ENCODE data around the gene ZRANB1.

Gene ZRANB1

DNA sequence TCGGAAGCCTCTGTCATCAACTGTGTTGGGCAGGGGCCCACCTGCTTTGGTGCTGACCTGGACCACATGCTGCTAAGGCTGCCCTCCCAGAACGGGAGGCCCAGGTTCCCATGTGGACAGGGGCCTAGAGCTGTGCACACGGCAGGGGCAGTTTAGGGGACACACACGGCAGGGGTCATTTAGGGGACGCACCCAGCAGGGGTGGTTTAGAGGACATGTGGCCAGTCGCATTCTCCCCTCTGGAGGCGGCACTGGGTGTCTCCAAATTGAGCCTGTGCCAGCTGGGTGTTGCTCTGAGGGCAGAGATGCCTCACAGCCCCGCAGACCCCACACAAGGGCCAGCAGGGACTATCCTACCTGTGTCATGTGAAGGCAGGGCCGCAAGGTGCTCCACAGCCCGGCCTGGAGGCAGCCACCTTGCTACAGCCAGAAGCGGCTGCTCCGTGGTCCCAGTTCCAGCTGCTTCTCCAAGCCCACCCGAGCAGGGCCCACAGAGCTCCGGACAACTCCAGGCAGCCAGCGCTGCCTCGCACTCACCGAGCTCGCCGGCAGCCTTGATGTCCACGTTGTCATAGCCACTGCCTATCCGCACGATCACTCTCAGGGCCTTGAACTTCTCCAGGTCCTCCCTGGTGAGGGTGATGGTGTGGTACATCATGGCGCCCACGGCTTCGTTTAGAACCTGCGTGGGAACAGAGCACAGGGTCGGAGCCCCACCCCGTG lies 60.7 kb downstream of the ZRANB1 start:
- TF ChIP-seq, protein P1, sequence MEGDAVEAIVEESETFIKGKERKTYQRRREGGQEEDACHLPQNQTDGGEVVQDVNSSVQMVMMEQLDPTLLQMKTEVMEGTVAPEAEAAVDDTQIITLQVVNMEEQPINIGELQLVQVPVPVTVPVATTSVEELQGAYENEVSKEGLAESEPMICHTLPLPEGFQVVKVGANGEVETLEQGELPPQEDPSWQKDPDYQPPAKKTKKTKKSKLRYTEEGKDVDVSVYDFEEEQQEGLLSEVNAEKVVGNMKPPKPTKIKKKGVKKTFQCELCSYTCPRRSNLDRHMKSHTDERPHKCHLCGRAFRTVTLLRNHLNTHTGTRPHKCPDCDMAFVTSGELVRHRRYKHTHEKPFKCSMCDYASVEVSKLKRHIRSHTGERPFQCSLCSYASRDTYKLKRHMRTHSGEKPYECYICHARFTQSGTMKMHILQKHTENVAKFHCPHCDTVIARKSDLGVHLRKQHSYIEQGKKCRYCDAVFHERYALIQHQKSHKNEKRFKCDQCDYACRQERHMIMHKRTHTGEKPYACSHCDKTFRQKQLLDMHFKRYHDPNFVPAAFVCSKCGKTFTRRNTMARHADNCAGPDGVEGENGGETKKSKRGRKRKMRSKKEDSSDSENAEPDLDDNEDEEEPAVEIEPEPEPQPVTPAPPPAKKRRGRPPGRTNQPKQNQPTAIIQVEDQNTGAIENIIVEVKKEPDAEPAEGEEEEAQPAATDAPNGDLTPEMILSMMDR (IDR thresholded peaks at IDR 0.05; ENCODE audit: extremely low read depth, insufficient read depth, missing control alignments) = no peak
- in situ Hi-C loops (cut with MboI; ENCODE audit: low pct_unique_long_range_greater_than_20kb, low sequenced_read_pairs, unreplicated experiment) = no loop called here
- peak; percentile 24 for DNase-seq (ENCODE audit: low spot score)

DNA sequence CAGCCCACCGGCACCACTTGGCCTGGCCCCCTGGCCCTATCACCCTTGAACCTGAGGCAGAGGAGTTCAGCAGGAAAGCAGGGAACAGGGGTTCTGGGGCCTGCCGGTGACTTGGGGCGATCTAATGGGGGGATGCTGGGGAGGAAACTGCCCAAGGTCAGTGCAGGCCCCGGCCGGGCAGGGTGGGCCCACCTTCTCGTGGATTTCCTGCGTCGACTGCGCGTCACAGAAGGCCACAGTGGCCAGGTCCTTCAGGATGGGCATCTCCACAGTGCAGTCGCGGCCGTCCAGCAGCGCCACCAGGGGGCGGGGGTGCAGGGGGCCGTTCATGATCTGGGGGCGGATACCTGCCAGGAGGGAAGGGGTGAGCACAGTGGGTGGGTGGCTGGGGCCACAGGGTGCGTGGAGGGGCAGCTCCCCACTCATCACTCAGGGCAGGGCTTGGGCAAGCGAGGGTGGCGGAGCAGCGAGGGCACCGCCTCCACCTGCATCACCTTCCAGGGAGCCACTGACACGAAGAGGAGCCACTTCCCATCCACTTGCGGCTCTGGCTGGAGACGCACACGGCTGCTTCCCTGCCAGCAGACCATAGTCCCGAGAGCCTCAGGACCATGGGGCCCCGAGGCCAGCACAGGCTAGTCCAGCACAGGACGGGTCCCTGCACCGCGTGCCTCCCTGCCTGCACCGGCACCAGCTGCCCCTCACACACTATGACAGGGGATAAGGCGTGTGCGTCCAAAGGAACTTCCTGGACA lies 61.4 kb downstream of the ZRANB1 start:
- TF ChIP-seq, protein P1 (IDR thresholded peaks at IDR 0.05; ENCODE audit: extremely low read depth, insufficient read depth, missing control alignments) = no peak
- DNase-seq (ENCODE audit: low spot score) = no peak
- in situ Hi-C loops (cut with MboI; ENCODE audit: low pct_unique_long_range_greater_than_20kb, low sequenced_read_pairs, unreplicated experiment) = no loop called here

DNA sequence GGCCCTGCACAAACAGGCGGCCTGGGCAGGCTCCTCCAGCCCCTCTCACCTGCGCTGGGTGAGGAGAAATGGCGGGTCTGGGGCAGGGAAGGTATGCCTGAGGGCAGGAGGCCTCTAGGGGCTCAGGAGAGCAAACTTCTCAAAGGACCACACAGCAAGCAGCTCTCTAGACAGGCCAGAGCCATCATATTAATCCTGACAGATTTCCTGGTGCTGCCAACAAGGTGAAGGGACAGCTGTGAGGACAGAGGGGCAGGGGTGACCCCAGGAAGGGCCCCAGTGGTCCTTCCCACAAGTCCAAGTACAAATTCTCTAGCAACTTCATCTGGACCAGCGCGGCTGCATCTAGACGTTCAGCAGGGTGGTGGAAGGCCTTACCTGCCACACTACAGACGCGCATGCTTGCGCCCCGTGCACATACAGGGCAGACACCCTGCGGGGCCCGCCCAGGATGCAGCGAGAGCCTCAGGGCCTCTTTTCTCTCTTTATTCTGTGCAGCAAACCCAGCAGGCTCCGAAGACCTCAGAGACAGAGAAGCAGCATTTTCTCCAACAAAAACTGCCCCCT lies 62.1 kb downstream of the ZRANB1 start:
- in situ Hi-C loops (cut with MboI; ENCODE audit: low pct_unique_long_range_greater_than_20kb, low sequenced_read_pairs, unreplicated experiment) = no loop called here

DNA sequence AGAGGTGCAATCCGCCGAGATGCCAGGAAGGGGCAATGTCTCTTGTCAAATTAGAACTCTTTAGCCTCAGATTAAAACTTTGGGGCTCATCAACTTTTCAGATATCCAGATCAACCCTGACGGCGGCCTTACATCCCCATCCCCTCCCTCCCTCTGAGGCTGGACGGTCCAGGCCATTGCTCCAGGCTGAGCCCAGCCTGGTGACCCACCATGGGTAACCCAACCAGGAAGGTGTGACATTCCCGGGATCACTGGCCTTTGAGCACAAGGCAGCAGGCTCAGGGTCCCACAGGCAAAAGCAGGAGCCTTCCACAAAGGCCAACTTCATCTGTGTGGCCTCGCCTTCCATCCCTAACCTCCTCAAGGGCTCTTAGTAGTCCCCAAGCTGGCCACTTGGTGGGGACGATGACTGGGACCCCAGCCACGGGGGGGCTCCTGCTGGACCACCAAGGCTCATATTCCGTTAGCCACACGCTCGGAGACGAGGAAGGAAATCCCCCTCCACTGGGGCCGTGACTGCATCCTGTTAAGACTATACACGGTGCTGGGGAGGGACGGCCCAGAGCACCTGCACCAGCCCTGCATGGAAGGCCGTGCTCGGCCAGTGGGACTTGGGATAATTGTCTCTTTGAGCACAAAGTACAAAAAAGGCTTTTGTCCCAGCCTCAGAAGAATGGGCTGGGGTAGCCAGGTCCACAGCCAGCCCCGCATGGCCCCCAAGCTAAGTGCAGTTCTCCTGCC lies 62.8 kb downstream of the ZRANB1 start:
- in situ Hi-C loops (cut with MboI; ENCODE audit: low pct_unique_long_range_greater_than_20kb, low sequenced_read_pairs, unreplicated experiment) = no loop called here
- TF ChIP-seq, protein P1 (IDR thresholded peaks at IDR 0.05; ENCODE audit: extremely low read depth, insufficient read depth, missing control alignments) = no peak

More for the DNA sequence above, 62.1 kb downstream of the ZRANB1 start:
- TF ChIP-seq, protein P1 (IDR thresholded peaks at IDR 0.05; ENCODE audit: extremely low read depth, insufficient read depth, missing control alignments) = no peak
- DNase-seq (ENCODE audit: low spot score) = no peak

DNA sequence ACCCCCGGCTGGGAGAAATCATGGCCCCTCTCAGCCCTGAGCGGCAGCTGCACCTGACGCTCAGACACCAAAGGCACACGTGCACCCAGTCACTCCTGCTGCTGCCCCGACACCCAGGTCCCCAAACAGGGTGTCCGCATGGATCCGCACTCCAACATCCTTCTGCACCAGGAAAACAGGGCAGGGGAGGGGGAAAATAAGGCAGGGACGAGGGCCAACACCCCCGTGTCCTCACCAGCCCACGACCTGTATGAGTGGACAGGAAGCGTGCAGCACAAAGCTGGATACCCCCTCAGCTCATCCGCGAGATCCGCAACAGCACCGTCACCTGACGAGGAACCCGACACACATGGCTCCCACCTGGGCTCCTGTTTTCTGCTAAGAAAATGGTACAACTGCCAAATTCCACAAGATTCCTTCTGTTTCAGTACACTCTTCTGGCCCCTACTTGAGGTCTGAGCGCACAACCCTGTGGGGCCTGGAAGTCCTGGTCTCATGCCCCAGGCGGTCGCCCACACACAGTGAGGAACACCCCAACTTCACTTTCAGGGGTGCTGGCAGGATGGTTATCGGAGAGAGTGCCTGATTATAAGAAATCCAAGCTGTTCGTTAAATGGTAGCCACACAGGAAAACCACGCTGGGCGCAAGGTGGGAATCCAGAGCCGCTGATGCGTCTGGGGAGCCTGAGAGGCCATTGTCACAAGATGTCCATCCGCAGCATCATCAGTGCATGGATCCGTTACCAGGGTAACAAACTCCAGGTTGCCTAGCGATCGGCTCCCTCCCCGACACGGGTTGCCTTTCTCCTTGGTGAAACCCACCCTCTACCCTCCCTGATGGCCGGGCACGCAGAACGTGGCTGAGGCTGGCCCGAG lies 63.6 kb downstream of the ZRANB1 start:
- no peak for DNase-seq (ENCODE audit: low spot score)
- in situ Hi-C loops (cut with MboI; ENCODE audit: low pct_unique_long_range_greater_than_20kb, low sequenced_read_pairs, unreplicated experiment) = no loop called here
- TF ChIP-seq, protein P1 (IDR thresholded peaks at IDR 0.05; ENCODE audit: extremely low read depth, insufficient read depth, missing control alignments) = no peak

More for the DNA sequence above, 62.8 kb downstream of the ZRANB1 start:
- DNase-seq (ENCODE audit: low spot score) = no peak

All from GM13977 (cell line).